HG03060 (cell line): ENCODE results near the gene SLC11A1.

ENCODE experiments used
- ATAC-seq: cut with Tn5 transposase; IDR thresholded peaks from one replicate; pipeline ENCODE4 v1.9.1; 2021; ENCODE audit warnings: low read depth, moderate number of reproducible peaks; ENCODE audit not compliant: unreplicated experiment

Gene SLC11A1

DNA sequence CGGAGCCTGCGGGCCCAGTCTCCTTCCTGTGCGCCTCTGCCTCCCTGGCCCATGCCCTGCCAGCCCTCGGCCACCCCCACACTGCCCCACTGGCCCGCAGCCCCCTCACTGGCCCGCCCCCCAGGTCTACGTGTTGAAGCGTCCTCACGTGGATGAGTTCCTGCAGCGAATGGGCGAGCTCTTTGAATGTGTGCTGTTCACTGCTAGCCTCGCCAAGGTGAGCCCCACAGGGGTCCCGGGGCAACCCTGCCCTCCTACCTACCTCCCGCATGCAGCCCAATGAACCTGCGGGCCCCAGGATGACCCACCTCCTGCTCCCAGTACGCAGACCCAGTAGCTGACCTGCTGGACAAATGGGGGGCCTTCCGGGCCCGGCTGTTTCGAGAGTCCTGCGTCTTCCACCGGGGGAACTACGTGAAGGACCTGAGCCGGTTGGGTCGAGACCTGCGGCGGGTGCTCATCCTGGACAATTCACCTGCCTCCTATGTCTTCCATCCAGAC lies 20.9 kb downstream of the SLC11A1 start:
- ATAC-seq, result no peak

DNA sequence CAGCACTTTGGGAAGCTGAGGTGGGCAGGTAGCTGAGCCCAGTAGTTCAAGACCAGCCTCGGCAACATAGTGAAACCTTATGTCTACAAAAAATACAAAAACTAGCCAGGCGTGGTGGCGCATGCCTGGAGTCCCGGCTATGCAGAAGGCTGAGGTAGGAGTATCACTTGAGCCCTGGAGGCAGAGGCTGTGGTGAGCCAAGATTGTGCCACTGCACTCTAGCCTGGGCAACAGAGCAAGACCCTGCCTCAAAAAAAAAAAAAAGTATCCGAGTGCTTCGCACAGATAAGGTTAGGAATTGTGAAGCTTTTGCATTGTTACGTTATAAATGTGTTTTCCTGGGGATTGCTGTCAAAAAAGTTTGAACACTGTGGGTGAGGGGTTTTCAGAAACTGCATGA lies 21.7 kb downstream of the SLC11A1 start:
- ATAC-seq, result no peak

- ATAC-seq, result no peak
Measured at GRCh38 chr2:218404351-218405085, 22.4 kb downstream of the SLC11A1 start.

GRCh38 chr2:218405086-218405745 lies 23.1 kb downstream of the SLC11A1 start:
- ATAC-seq, result no peak

DNA sequence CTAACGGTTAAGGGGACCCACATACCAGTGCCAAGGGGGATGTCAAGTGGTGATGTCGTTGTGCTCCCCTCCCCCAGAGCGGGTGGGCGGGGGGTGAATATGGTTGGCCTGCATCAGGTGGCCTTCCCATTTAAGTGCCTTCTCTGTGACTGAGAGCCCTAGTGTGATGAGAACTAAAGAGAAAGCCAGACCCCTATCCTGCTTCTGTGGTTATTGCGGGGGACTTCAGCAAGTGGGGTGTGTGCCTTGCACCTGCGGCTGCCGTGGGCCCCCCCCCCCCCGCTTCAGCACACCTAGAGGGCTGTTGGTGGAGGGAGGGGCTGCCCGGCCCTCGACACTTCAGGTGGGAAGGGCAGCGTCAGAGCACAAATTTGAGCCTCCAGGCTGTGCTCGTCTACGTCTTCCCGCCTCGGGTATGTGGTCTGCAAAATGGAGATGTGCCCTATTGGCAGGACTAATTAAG lies 23.7 kb downstream of the SLC11A1 start:
- peak; percentile 15 for ATAC-seq

- ATAC-seq, result peak; percentile 56
Measured at GRCh38 chr2:218406209-218406948, 24.3 kb downstream of the SLC11A1 start.

- ATAC-seq, result no peak
Measured at GRCh38 chr2:218406949-218407618, 25.0 kb downstream of the SLC11A1 start.

- ATAC-seq, result no peak
Measured at GRCh38 chr2:218407717-218408116, 25.6 kb downstream of the SLC11A1 start.

- no peak for ATAC-seq
Measured at GRCh38 chr2:218418321-218418716, 36.2 kb downstream of the SLC11A1 start.

DNA sequence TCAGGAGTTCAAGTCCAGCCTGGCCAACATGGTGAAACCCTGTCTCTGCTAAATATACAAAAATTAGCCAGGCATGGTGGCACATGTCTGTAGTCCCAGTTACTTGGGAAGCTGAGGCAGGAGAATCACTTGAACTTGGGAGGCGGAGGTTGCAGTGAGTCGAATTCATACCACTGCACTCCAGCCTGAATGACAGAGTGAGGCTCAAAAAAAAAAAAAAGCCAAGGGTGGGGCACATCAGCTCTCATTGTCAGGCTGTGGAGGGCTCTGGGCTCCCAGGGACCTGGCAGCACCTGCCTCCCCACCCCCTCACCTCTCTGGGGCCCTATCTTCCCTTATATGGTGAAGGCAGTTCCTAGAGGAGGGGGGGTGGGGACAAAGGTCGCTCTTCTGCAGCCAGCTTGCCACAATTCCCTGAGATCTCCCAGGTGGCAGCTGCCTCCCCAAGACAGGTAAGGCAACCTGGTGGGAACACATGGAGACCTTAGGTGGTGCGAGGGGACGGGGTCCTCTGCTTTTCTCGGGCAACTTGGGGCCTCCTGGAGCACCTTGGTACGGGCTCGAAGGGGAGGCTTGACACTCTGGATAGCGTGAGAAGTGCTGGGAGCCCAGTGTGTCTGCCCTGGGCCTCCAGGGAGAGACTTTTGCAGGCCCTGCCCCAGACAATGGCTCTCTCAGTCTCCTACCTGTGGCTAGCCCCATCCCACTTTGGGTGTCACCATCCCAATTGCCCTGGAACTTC lies 36.8 kb downstream of the SLC11A1 start, which contains the start of gene VIL1:
Gene VIL1, plus strand, starts transcription at position 407 of the 742 bp plus-strand sequence. CDS start 4,656 bp downstream, outside the sequence.
- ATAC-seq, result no peak

GRCh38 chr2:218419630-218420216 lies 37.6 kb downstream of the SLC11A1 start:
- no peak for ATAC-seq

- ATAC-seq, result no peak
Measured at GRCh38 chr2:218421027-218421426, 39.0 kb downstream of the SLC11A1 start.

GRCh38 chr2:218422403-218423086 lies 40.5 kb downstream of the SLC11A1 start:
- no peak for ATAC-seq

DNA sequence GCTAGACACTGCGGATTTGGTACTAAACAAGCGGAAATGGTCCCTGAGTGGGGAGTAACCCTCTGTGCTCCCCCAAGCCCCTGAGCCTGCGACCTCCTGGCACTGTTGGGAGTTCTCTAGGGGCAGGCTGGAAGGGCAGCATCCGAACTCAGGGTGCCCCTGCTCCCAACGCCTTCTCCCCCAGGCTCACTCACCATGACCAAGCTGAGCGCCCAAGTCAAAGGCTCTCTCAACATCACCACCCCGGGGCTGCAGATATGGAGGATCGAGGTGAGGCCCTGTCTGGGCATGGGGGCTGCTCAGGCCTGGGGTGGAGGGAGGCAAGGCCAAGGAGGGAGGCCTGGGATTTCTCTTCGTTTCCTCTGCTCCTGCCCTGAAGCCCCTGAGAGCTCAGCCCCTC lies 41.5 kb downstream of the SLC11A1 start:
- no peak for ATAC-seq

GRCh38 chr2:218425531-218425930 lies 43.5 kb downstream of the SLC11A1 start:
- ATAC-seq, result no peak

DNA sequence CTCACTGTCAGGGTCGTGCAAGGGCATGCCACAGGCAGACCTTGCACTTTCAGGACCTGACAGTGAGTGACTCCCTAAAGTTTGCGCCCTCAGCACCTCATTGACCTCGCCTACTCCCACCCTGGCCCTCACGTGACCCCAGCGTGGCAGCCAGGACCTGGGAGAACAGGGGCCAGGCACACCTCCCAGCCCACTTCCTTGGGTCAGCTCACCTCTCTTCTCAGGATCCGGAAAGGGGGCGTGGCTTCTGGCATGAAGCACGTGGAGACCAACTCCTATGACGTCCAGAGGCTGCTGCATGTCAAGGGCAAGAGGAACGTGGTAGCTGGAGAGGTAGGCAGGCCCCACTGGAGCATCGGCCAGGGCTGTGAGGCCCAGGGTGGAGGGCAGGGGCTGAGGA lies 45.7 kb downstream of the SLC11A1 start:
- no peak for ATAC-seq

- no peak for ATAC-seq
Measured at GRCh38 chr2:218428846-218429558, 46.9 kb downstream of the SLC11A1 start.
